HUES64 (cell line): ENCODE measurements around the gene ZBED4.

Experiments used
- H3K27ac ChIP-seq: 2 replicates; pipeline ENCODE4 v1.7.0; 2013; ENCODE audit warnings: low read depth, low read length, inconsistent platforms
- H3K27me3 ChIP-seq: 2 replicates; pipeline ENCODE4 v1.6.1; 2013; ENCODE audit warnings: mild to moderate bottlenecking, low read length; ENCODE audit not compliant: insufficient read depth
- H3K36me3 ChIP-seq: 2 replicates; pipeline ENCODE4 v1.6.1; 2013; ENCODE audit warnings: mild to moderate bottlenecking, low read length; ENCODE audit not compliant: insufficient read depth
- H3K4me1 ChIP-seq: 2 replicates; pipeline ENCODE4 v1.6.1; 2013; ENCODE audit warnings: mild to moderate bottlenecking, low read length, moderate library complexity; ENCODE audit not compliant: insufficient read depth
- H3K4me3 ChIP-seq: 2 replicates; pipeline ENCODE4 v1.5.1; 2013; ENCODE audit warnings: mild to moderate bottlenecking, low read length, moderate library complexity
- H3K9ac ChIP-seq: 2 replicates; pipeline ENCODE4 v1.6.1; 2013; ENCODE audit warnings: mild to moderate bottlenecking, low read depth, low read length
- H3K9me3 ChIP-seq: 2 replicates; pipeline ENCODE4 v1.6.1; 2013; ENCODE audit warnings: low read depth, low read length; ENCODE audit not compliant: insufficient read depth
- WGBS: fragments of 150-250, 120-280 bp; methylation state at CpG from one replicate; pipeline ENCODE4 v1.1.7; 2013; ENCODE audit warnings: missing lambda C conversion rate; 5-methylcytosine and 5-hydroxymethylcytosine counted together

ZBED4 gene

GRCh38 chr22:49896201-49896600 is 42.6 kb downstream of the ZBED4 start:
- Histone ChIP-seq H3K27ac (no peak overlapping the region), H3K9ac (no peak overlapping the region), H3K27me3 (no peaks in the 10 kb centered on the region), H3K4me3 (no peak overlapping the region), H3K9me3 (no peaks in the 10 kb centered on the region), H3K36me3 (peaks cover 11% of the 10 kb centered on the region), H3K4me1 (no peaks in the 10 kb centered on the region)
- WGBS = 93% methylated on average over 5 of the region's 5 CpGs

DNA sequence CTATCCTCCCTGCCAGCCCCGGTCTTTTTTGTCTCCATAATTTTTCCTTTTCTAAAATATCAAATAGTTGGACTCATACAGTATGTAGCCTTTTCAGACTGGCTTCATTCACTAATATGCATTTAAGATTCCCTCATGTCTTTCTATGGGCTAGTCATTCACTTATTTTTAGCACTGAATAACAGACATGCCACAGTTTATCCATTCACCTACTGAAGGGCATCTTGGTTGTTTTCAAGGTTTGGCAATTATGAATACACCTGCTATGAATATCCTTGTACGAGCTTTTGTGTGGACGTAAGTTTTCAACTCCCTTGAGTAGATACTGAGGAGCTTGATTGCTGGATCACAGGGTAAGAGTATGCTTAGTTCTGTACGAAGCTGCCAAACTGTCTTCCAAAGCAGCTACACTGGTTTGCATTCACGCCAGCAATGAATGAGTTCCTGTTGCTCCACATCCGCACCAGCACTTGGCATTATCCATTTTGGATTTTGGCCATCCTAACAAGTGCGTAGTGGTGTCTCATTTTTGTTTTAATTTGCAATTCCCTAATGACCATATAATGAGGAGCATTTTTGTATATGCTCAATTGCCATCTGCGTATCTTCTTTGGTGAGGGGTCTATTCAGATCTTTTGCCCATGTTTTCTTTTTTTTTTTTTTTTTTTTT is 43.5 kb downstream of the ZBED4 start:
- Histone ChIP-seq H3K4me1 (no peaks in the 10 kb centered on the region), H3K9ac (no peak overlapping the region), H3K36me3 (peaks cover 17% of the 10 kb centered on the region), H3K27me3 (no peaks in the 10 kb centered on the region), H3K27ac (no peak overlapping the region), H3K9me3 (no peaks in the 10 kb centered on the region), H3K4me3 (no peak overlapping the region)
- 97% methylated on average over 8 of the region's 8 CpGs for WGBS

DNA sequence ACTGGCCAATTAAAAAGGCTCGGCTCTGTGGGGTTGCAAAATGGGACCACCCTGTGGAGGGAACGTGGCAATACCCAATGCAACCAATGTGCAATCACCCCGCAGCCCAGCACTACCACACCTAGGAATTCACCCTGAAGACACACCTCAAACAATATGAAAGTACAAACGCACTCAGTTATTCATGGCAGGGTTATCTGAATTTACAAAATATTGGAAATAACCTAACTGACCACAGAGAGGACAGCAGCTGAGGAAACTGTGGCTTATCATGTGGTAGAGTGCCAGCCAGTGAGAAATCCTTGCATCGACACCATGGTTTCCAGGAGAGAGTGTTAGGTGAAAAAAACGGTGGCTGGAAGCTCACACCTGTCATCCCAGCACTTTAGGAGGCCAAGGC is 45.9 kb downstream of the ZBED4 start:
- 96% methylated on average over 6 of the region's 6 CpGs for WGBS

GRCh38 chr22:49900441-49901230 is 47.0 kb downstream of the ZBED4 start:
- H3K36me3 ChIP-seq = peaks cover 25% of the 10 kb centered on the region
- 95% methylated on average over 30 of the region's 30 CpGs for whole genome bisulfite sequencing

More for the DNA sequence above, 45.9 kb downstream of the ZBED4 start:
- H3K27me3 ChIP-seq = no peaks in the 10 kb centered on the region
- no peak overlapping the region for H3K4me3 ChIP-seq
- no peak overlapping the region for H3K27ac ChIP-seq
- H3K4me1 ChIP-seq = no peaks in the 10 kb centered on the region
- peaks cover 25% of the 10 kb centered on the region for H3K36me3 ChIP-seq
- H3K9ac ChIP-seq = no peak overlapping the region
- no peaks in the 10 kb centered on the region for H3K9me3 ChIP-seq

GRCh38 chr22:49901457-49901856 is 47.8 kb downstream of the ZBED4 start:
- Histone ChIP-seq H3K9ac (no peak overlapping the region), H3K27ac (no peak overlapping the region), H3K36me3 (peaks cover 25% of the 10 kb centered on the region), H3K27me3 (no peaks in the 10 kb centered on the region), H3K4me1 (no peaks in the 10 kb centered on the region), H3K4me3 (no peak overlapping the region), H3K9me3 (no peaks in the 10 kb centered on the region)
- 93% methylated on average over 11 of the region's 11 CpGs for WGBS

More at GRCh38 chr22:49900441-49901230, 47.0 kb downstream of the ZBED4 start:
- no peaks in the 10 kb centered on the region for H3K4me1 ChIP-seq
- no peak overlapping the region for H3K4me3 ChIP-seq
- no peaks in the 10 kb centered on the region for H3K9me3 ChIP-seq
- no peak overlapping the region for H3K9ac ChIP-seq
- H3K27me3 ChIP-seq = no peaks in the 10 kb centered on the region
- H3K27ac ChIP-seq = no peak overlapping the region

DNA sequence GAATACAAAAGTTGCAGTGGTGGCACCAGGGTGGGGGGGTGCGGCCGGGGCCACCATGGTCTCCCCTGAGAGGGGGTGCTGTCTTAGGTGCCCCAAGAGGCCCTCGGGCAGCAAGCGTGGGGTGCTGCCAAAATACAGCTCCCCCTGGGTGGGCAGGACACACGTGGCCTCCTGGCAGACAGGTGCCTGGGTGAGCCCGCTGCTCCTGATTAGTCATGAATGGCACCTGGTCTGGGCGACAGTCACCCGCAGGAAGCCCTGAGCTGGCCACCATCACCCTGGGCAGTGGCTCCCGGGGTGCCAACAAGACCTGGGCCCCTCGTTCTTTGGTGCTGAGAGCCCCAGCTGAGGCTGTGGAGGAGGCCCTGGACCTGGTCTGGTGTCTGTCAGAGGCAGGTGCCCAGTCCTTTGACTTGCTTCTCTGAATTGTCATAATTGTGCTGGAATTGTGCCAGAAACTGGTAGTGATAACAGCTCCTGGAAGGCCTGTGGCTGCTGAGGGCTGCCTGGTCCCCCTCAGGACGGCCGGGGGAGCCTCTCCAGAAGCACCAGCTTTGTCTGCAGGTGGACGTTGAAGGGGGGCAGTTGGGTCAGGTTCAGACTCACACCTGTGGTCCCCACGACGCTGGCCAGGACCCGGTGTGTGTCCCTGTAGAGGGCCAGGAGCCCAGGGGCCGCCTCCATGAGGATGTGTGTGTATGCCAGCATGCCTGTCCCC is 49.8 kb downstream of the ZBED4 start:
- peaks cover 33% of the 10 kb centered on the region for H3K36me3 ChIP-seq
- H3K9ac ChIP-seq = no peak overlapping the region
- H3K27me3 ChIP-seq = no peaks in the 10 kb centered on the region
- no peaks in the 10 kb centered on the region for H3K9me3 ChIP-seq
- no peak overlapping the region for H3K4me3 ChIP-seq
- H3K4me1 ChIP-seq = no peaks in the 10 kb centered on the region
- no peak overlapping the region for H3K27ac ChIP-seq
- WGBS = 94% methylated on average over 17 of the region's 17 CpGs

DNA sequence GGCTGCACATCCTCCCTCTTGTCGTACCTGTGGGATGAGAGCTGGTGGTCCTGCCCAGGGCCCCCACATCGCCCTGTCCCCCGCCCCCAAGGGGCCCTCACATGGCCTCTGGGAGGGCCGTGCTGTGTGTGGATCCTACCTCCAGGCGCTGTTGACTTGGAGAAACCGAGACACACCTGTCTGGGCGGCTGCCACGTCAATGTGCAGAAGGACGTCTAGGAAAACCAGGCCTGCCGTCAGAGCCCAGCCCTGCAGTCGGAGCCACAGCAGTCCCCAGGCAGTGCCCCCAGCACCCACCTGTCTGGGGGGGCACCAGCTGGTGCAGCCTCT is 50.4 kb downstream of the ZBED4 start:
- H3K36me3 ChIP-seq = peaks cover 34% of the 10 kb centered on the region
- no peak overlapping the region for H3K27ac ChIP-seq
- WGBS = 93% methylated on average over 11 of the region's 11 CpGs
- H3K27me3 ChIP-seq = no peaks in the 10 kb centered on the region
- no peak overlapping the region for H3K9ac ChIP-seq
- H3K4me1 ChIP-seq = no peaks in the 10 kb centered on the region
- no peak overlapping the region for H3K4me3 ChIP-seq
- H3K9me3 ChIP-seq = no peaks in the 10 kb centered on the region

DNA sequence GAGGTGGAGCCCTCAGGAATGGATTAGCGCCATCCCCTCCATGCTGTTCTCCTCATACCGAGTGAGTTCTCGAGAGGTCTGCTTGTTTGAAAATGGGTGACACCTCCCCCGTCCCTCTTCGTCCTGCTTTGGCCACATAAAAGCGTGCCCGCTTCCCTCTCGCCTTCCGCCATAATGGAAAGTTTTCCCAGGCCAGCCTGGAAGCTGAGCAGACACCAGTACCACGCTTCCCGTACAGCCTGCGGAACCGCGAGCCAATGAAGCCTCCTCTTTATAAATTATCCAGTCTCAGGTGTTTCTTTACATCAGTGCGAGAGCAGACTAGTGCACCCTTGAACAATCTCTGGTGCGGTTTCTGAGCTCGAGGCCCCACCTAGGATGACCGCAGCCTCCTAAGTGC is 51.8 kb downstream of the ZBED4 start:
- H3K36me3 ChIP-seq = peaks cover 35% of the 10 kb centered on the region
- no peaks in the 10 kb centered on the region for H3K9me3 ChIP-seq
- no peak overlapping the region for H3K4me3 ChIP-seq
- no peak overlapping the region for H3K27ac ChIP-seq
- no peaks in the 10 kb centered on the region for H3K27me3 ChIP-seq
- H3K4me1 ChIP-seq = no peaks in the 10 kb centered on the region
- WGBS = 93% methylated on average over 18 of the region's 18 CpGs
- no peak overlapping the region for H3K9ac ChIP-seq

GRCh38 chr22:49906071-49906798 is 52.6 kb downstream of the ZBED4 start:
- Histone ChIP-seq H3K9ac (no peak overlapping the region), H3K4me1 (no peaks in the 10 kb centered on the region), H3K9me3 (no peaks in the 10 kb centered on the region), H3K27ac (no peak overlapping the region), H3K27me3 (no peaks in the 10 kb centered on the region), H3K36me3 (peaks cover 35% of the 10 kb centered on the region), H3K4me3 (no peak overlapping the region)
- WGBS = 94% methylated on average over 28 of the region's 28 CpGs

- Histone ChIP-seq H3K4me1 (no peaks in the 10 kb centered on the region), H3K36me3 (peaks cover 29% of the 10 kb centered on the region), H3K9ac (no peak overlapping the region), H3K9me3 (no peaks in the 10 kb centered on the region), H3K27me3 (no peaks in the 10 kb centered on the region), H3K4me3 (no peak overlapping the region), H3K27ac (no peak overlapping the region)
- WGBS = 94% methylated on average over 14 of the region's 14 CpGs
Measured at GRCh38 chr22:49906799-49907290, 53.2 kb downstream of the ZBED4 start.
